Measurements from ENCODE around the gene PROCA1. TPM values are rescaled to one million over a fixed set of nuclear protein-coding genes. Genes with fewer than 3 reads are reported as not detected.

Gene PROCA1
- total and polyA plus RNA-seq, 2 of the 8 experiments (the other 6 are each of a cell fraction or from before 2014, with no cell fraction given), result 21.2 to 26.3 TPM

DNA sequence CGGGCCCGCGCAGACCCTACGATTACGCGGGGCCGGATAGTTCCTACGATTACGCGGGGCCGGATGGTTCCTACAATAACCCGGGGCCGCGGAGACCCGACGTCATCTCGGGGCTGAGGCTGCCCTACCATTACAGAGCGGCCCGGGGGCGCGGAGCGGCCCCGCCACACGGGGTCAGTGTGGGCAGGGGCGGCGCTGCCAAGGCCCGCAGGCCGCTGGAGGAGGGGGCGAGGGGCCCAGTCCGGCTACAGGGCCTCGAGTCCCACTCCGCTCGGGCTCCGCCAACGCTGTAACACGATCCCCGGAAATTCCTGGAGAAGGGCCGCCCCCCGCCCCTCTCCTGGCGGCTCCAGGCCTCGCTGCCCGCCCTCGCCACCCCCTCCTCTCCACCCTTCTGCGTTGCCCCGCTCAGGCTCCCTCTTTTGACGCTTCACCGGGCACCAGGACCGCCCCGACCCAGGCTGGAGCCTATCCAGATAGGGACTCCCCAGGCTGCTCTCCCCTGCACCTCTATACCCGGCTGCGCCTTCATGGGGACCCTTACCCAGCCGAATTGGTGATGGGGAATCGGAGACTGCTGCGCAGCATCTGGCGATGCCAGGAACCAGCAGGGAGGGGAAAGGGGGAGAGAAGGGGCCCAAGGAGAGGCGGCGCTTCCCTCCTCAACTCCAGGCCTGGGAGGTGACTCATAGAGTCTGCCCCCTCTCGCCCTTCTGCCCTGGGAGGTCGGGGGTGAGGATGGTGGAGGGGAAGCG, 6.1 kb upstream of the PROCA1 start, which contains the start of gene RAB34:
RAB34 (minus strand) TSS at position 291 of the 755 bp plus-strand sequence. CDS start 602 bp downstream, outside the sequence.
- peak within 1 kb of the TSS; percentile 96 for H2BK120ac ChIP-seq (replicated peaks; ENCODE audit: low read depth, low read length)
- peak within 1 kb of the TSS; percentile 95 to 100 (median 98) for H3K4me3 ChIP-seq (ENCODE audit: extremely low read depth in 1 of 4, insufficient read depth in 2 of 4, low read depth in 3 of 4, low read length in 4 of 4)
- H3K4me2 ChIP-seq (ENCODE audit: insufficient read depth in 1 of 2, low read depth in 2 of 2, low read length in 2 of 2), result peak within 1 kb of the TSS; percentile 87 to 99
- no peaks in the 10 kb centered on the region for H3K27me3 ChIP-seq (replicated peaks in 1 of 4; ENCODE audit: control insufficient read depth in 3 of 4, extremely low read depth in 1 of 4, insufficient read depth in 3 of 4, low read length in 3 of 4)
- peaks cover 6 to 18% of the 10 kb centered on the region in 2 experiments for H4K20me1 ChIP-seq (replicated peaks in 1 of 2; ENCODE audit: control insufficient read depth in 1 of 2, insufficient read depth in 2 of 2, low read length in 2 of 2)
- peak within 1 kb of the TSS; percentile 56 for H2BK20ac ChIP-seq (ENCODE audit: low read length)
- H2AFZ ChIP-seq (ENCODE audit: low read length), result no peak within 1 kb of the TSS; the same call in 1 of the 2 replicates
- peaks cover 18 to 44% (median 31%) of the 10 kb centered on the region in 4 experiments for H3K36me3 ChIP-seq (ENCODE audit: control insufficient read depth in 2 of 4, insufficient read depth in 4 of 4, low read length in 3 of 4)
- ChIA-PET CTCF (ENCODE audit: partially characterized antibody) (interaction anchor here (0.9 to 2.9 kb wide), 3 partner anchors 9 to 28 kb away, joined by 3 to 20 read pairs (median 3); partner anchors contain the start of gene TLCD1), POLR2A (ENCODE audit: partially characterized antibody) (interaction anchor here (0.9 to 10.5 kb wide), 7 partner anchors 7 to 1193 kb away, joined by 3 to 258 read pairs (median 30); partner anchors contain the start of genes NEK8, RPL23A and TLCD1)
- peak within 1 kb of the TSS; percentile 79 for H4K91ac ChIP-seq (replicated peaks; ENCODE audit: insufficient read length, low read length)
- peak within 1 kb of the TSS; percentile 98 for H3K4ac ChIP-seq (replicated peaks; ENCODE audit: insufficient read length, low read depth, low read length)
- H2BK5ac ChIP-seq (ENCODE audit: low read depth, low read length), result peak within 1 kb of the TSS; percentile 99
- H3K18ac ChIP-seq (ENCODE audit: extremely low read depth, low read length), result peak within 1 kb of the TSS; percentile 99
- H3K79me1 ChIP-seq (ENCODE audit: low read depth, low read length), result peaks cover 13% of the 10 kb centered on the region; the same call in 1 of the 2 replicates
- 2% methylated on average over 16 of the region's 60 CpGs; no CpG with 5 or more reads in 1 of the 2 experiments for WGBS, 2 experiments (ENCODE audit: extremely low coverage in 1 of 2, insufficient coverage in 1 of 2, insufficient read length in 1 of 2, insufficient replicate concordance in 2 of 2, low coverage in 1 of 2, low lambda C conversion rate in 2 of 2, missing lambda C conversion rate in 1 of 2)
- H3K9me3 ChIP-seq (ENCODE audit: insufficient read depth in 2 of 2, low read depth in 1 of 2, low read length in 1 of 2), result no peaks in the 10 kb centered on the region
- peak within 1 kb of the TSS; percentile 76 to 92 (median 81) for H3K9ac ChIP-seq (replicated peaks in 1 of 4; ENCODE audit: extremely low read depth in 1 of 4, low read depth in 3 of 4, low read length in 3 of 4)
- H2BK15ac ChIP-seq (ENCODE audit: low read length), result peak within 1 kb of the TSS; percentile 95
- peak within 1 kb of the TSS; percentile 77 for H3K27ac ChIP-seq (ENCODE audit: low read depth, low read length)
- DNase-seq (ENCODE audit: low read depth in 1 of 2, low spot score in 2 of 2), result peak; percentile 80 to 92
- no peak within 1 kb of the TSS for H3K14ac ChIP-seq (ENCODE audit: insufficient read length)
- peak within 1 kb of the TSS; percentile 90 for H4K8ac ChIP-seq (ENCODE audit: extremely low read depth, insufficient read depth, low read length)
- peak within 1 kb of the TSS; percentile 74 for H3K56ac ChIP-seq (replicated peaks; ENCODE audit: insufficient read length, low read depth, low read length)
- H3K23me2 ChIP-seq (ENCODE audit: low read depth, low read length), result peaks cover 19% of the 10 kb centered on the region
- H2BK12ac ChIP-seq (ENCODE audit: low read depth, low read length), result peak within 1 kb of the TSS; percentile 75
- peaks cover 8 to 47% of the 10 kb centered on the region in 2 experiments for H3K79me2 ChIP-seq (ENCODE audit: control insufficient read depth in 1 of 2, insufficient read depth in 2 of 2, low read length in 2 of 2)
- H4K5ac ChIP-seq (ENCODE audit: insufficient read length, low read depth, low read length), result peak within 1 kb of the TSS; percentile 95
- peak within 1 kb of the TSS; percentile 76 for H2AK5ac ChIP-seq (ENCODE audit: low read depth, low read length)
- H3K23ac ChIP-seq (ENCODE audit: insufficient read length), result no peak within 1 kb of the TSS
- H3K4me1 ChIP-seq (replicated peaks in 1 of 4; ENCODE audit: control insufficient read depth in 3 of 4, insufficient read depth in 4 of 4, low read length in 3 of 4), result peaks cover 4 to 14% (median 8%) of the 10 kb centered on the region in 4 experiments
- FAIRE-seq, result no peak
- TF ChIP-seq TCF12 (IDR thresholded peaks at IDR 0.05; ENCODE audit: low read depth, low read length) (0 out of 2 replicates have a peak, but pooled peaks have one; percentile 21), TEAD4 (IDR thresholded peaks at IDR 0.05; ENCODE audit: low read depth, low read length) (peak; percentile 74), GTF2F1 (IDR thresholded peaks at IDR 0.05; ENCODE audit: borderline replicate concordance, low read depth, low read length) (no peak), SP1 (IDR thresholded peaks at IDR 0.05; ENCODE audit: low read depth, low read length) (peak; percentile 57; the same call in 1 of the 2 replicates), POLR2A (IDR thresholded peaks at IDR 0.05; ENCODE audit: control extremely low read depth in 1 of 2, low read depth in 2 of 2, low read length in 2 of 2) (peak; percentile 48 to 78), EGR1 (IDR thresholded peaks at IDR 0.05; ENCODE audit: borderline replicate concordance, low read depth, low read length) (peak; percentile 83; the same call in 1 of the 2 replicates), BCL11A (IDR thresholded peaks at IDR 0.05; ENCODE audit: low read depth in 2 of 2, low read length in 2 of 2) (no peak), RXRA (IDR thresholded peaks at IDR 0.05; ENCODE audit: insufficient read depth, low read depth, low read length) (no peak), RBBP5 (IDR thresholded peaks at IDR 0.05; ENCODE audit: borderline replicate concordance, low read depth, low read length) (peak; percentile 77; the same call in 1 of the 2 replicates), SIRT6 (IDR thresholded peaks at IDR 0.05; ENCODE audit: low read length) (no peak), ASH2L (IDR thresholded peaks at IDR 0.05; ENCODE audit: low read length) (peak; percentile 83), POLR2AphosphoS5 (IDR thresholded peaks at IDR 0.05; ENCODE audit: low read depth, low read length) (peak; percentile 59)
